Sigmoid colon (tissue), 7 donors: ENCODE results near the gene PHKB. TPM values are rescaled to one million over a fixed set of nuclear protein-coding genes. Genes with fewer than 3 reads are reported as not detected.

Experiments used
- DNase-seq: peaks from one replicate; pipeline ENCODE4 v3.0.0-alpha.2; 2019
- H3K27ac ChIP-seq, 4 donors: fragments of 200-600 bp; sonication (generic); one replicate each; pipeline ENCODE4 v1.5.1; 2016 to 2019; ENCODE audit warnings: mild to moderate bottlenecking in 1 of 4
- H3K27me3 ChIP-seq, 3 donors: fragments of 200-600 bp; sonication (generic); one replicate each; pipeline ENCODE4 v1.5.1; 2019; ENCODE audit warnings: mild to moderate bottlenecking in 1 of 3
- H3K36me3 ChIP-seq, 4 donors: fragments of 200-600 bp; sonication (generic); one replicate each; pipeline ENCODE4 v1.5.1; 2016 to 2019
- H3K4me1 ChIP-seq, 4 donors: fragments of 200-600 bp; sonication (generic); one replicate each; pipeline ENCODE4 v1.5.1; 2017 to 2019
- H3K4me3 ChIP-seq, 4 donors: fragments of 200-600 bp; sonication (generic); one replicate each; pipeline ENCODE4 v1.5.1; 2017 to 2019; ENCODE audit warnings: mild to moderate bottlenecking in 2 of 4, moderate library complexity in 1 of 4
- H3K9me3 ChIP-seq, 4 donors: fragments of 200-600 bp in 3 of 4; sonication (generic) in 3 of 4; one replicate each; pipeline versions ENCODE4 v1.5.1 to v1.6.1; 2013 to 2019
- EP300 ChIP-seq, 4 donors: sonication (generic); formaldehyde crosslinking; IDR thresholded peaks; one replicate each; pipeline ENCODE4 v1.6.1; 2017; ENCODE audit warnings: antibody characterized with exemption in 4 of 4
- POLR2A ChIP-seq, 2 donors: fragments of 450-650 bp; IDR thresholded peaks; one replicate each; pipeline ENCODE4 v1.6.1; 2016; ENCODE audit warnings: antibody characterized with exemption in 2 of 2, mild to moderate bottlenecking in 2 of 2, moderate library complexity in 2 of 2
- POLR2AphosphoS5 ChIP-seq, 4 donors: sonication (generic); formaldehyde crosslinking; IDR thresholded peaks; one replicate each; pipeline ENCODE4 v1.6.1; 2017; ENCODE audit warnings: antibody characterized with exemption in 4 of 4
- WGBS, 2 donors: extraction: QIAGEN DNeasy Blood & Tissue Kit; methylation state at CpG; one replicate each; pipeline ENCODE4 v1.1.7; 2013; 5-methylcytosine and 5-hydroxymethylcytosine counted together
- intact Hi-C: fragments of 100-400 bp; cut with DNase I; formaldehyde crosslinking; loops from one replicate; pipeline ENCODE4 v1.15.1; 2023
- polyA plus RNA-seq, 3 donors: library from polyadenylated mRNA; stranded (reverse); fragments of 200-250 nt; gene quantifications; one replicate each; pipeline ENCODE4 v1.2.3, GENCODE V29; 2013
- total RNA-seq, 4 donors: library from RNA; depleted of rRNA; stranded (reverse); fragments of >200 nt; gene quantifications; one replicate each; pipeline ENCODE4 v1.1.0, GENCODE V29; 2016
- TF ChIP-seq, protein P1 (sequence below), 4 experiments: fragments of 450-650 bp in 3 of 4; fragments of 200-600 bp in 1 of 4; IDR thresholded peaks; one replicate each; pipeline ENCODE4 v1.5.1; 2016 to 2019; ENCODE audit warnings: antibody characterized with exemption in 4 of 4, mild to moderate bottlenecking in 3 of 4, moderate library complexity in 2 of 4
- donor health status: healthy with polysubstance abuse.
- donor health status: Bipolar disorder and iron deficiency.
- donor health status: healthy.

Gene PHKB
- total and polyA plus RNA-seq, 7 donors: 24.6 to 95.6 (median 60.5) TPM

DNA sequence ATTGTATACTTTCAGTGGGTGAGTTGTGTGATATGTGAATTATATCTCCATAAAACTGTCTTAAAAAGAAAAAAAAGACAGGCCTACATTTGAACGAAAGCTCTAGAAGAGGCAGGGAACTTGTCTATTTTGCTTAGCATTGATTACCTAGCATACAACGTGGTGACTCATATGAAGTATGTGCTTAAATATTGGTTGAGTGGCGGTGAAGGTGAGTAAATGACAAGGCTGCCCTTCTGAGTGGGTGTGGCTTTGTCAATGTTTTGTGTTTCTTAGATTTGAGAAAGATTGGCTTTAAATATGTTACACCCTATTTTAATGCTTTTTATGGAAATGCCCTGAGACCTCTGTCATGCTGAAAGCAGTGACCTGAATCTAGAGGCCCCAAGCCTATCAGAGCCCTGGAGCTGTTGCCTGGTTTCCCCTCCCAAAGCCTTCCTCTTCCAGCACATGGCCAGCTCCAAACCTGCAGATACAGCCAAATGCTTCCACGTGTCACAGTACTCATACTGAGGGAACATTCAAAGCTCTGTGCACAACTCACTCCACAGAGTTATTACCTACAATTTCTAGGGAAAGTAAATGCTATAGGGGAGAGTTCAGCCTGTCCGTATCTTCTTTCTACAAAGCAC is 260.0 kb downstream of the PHKB start:
- Histone ChIP-seq H3K4me1 (no peaks in the 10 kb centered on the region), H3K27me3 (no peaks in the 10 kb centered on the region), H3K4me3 (no peak overlapping the region), H3K36me3 (no peaks in the 10 kb centered on the region), H3K27ac (no peak overlapping the region), H3K9me3 (no peaks in the 10 kb centered on the region)
- WGBS, 2 donors: 60 to 78% methylated on average over 5 of the region's 5 CpGs
- intact Hi-C loops: no loop called here
- TF ChIP-seq, protein P1, sequence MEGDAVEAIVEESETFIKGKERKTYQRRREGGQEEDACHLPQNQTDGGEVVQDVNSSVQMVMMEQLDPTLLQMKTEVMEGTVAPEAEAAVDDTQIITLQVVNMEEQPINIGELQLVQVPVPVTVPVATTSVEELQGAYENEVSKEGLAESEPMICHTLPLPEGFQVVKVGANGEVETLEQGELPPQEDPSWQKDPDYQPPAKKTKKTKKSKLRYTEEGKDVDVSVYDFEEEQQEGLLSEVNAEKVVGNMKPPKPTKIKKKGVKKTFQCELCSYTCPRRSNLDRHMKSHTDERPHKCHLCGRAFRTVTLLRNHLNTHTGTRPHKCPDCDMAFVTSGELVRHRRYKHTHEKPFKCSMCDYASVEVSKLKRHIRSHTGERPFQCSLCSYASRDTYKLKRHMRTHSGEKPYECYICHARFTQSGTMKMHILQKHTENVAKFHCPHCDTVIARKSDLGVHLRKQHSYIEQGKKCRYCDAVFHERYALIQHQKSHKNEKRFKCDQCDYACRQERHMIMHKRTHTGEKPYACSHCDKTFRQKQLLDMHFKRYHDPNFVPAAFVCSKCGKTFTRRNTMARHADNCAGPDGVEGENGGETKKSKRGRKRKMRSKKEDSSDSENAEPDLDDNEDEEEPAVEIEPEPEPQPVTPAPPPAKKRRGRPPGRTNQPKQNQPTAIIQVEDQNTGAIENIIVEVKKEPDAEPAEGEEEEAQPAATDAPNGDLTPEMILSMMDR (IDR thresholded peaks at IDR 0.05): no peak
- TF ChIP-seq POLR2A (IDR thresholded peaks at IDR 0.05): no peak
- no peak for TF ChIP-seq EP300 (IDR thresholded peaks at IDR 0.05)
- no peak for TF ChIP-seq POLR2AphosphoS5 (IDR thresholded peaks at IDR 0.05)
- no peak for DNase-seq

- Histone ChIP-seq H3K9me3 (no peaks in the 10 kb centered on the region), H3K4me3 (no peak overlapping the region), H3K36me3 (no peaks in the 10 kb centered on the region), H3K27ac (no peak overlapping the region), H3K4me1 (no peaks in the 10 kb centered on the region), H3K27me3 (no peaks in the 10 kb centered on the region)
- 95 to 97% methylated on average over 4 of the region's 4 CpGs for WGBS, 2 donors
- no peak for DNase-seq
- no peak for TF ChIP-seq POLR2AphosphoS5 (IDR thresholded peaks at IDR 0.05)
- TF ChIP-seq EP300 (IDR thresholded peaks at IDR 0.05): no peak
- TF ChIP-seq, protein P1 (IDR thresholded peaks at IDR 0.05): no peak
- intact Hi-C loops: no loop called here
Measured at GRCh38 chr16:47722046-47722445, 260.9 kb downstream of the PHKB start.

- TF ChIP-seq EP300 (IDR thresholded peaks at IDR 0.05) (no peak), POLR2AphosphoS5 (IDR thresholded peaks at IDR 0.05) (no peak), POLR2A (IDR thresholded peaks at IDR 0.05) (no peak)
- TF ChIP-seq, protein P1 (IDR thresholded peaks at IDR 0.05): no peak
- intact Hi-C loops: no loop called here
- H3K4me1 ChIP-seq: no peaks in the 10 kb centered on the region
- DNase-seq: no peak
- no peak overlapping the region for H3K4me3 ChIP-seq
- no peaks in the 10 kb centered on the region for H3K36me3 ChIP-seq
- no peaks in the 10 kb centered on the region for H3K9me3 ChIP-seq
- no peaks in the 10 kb centered on the region for H3K27me3 ChIP-seq
- WGBS, 2 donors: 81 to 84% methylated on average over 5 of the region's 5 CpGs
- H3K27ac ChIP-seq: no peak overlapping the region
Measured at GRCh38 chr16:47724115-47724785, 263.1 kb downstream of the PHKB start.

DNA sequence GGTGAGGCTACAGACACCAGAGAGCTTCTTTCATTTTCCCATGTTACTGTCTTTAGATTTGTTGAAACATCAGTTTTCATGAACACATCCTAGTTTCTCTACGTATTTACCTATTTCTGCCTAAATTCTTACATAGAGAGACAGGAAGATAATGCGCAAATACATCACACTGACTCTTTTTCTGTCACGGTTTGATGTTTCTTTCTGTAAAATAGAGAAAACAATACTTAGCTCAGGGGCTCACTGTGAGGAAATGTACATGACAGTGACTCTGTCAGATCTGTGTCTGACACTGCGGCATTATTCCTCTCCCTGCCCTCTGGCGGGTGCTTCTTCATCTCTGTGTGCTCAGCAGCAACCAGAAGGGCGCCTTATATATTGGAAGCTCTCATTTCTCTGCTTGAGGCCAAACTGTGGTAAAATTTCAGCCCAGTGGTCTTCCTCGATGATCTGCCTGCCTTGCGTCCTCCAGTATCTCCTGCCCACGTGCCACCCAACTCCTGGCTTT is 264.1 kb downstream of the PHKB start:
- no peak overlapping the region for H3K4me3 ChIP-seq
- no peak overlapping the region for H3K27ac ChIP-seq
- no peak for TF ChIP-seq POLR2AphosphoS5 (IDR thresholded peaks at IDR 0.05)
- no peak for TF ChIP-seq EP300 (IDR thresholded peaks at IDR 0.05)
- TF ChIP-seq, protein P1 (IDR thresholded peaks at IDR 0.05): no peak
- TF ChIP-seq POLR2A (IDR thresholded peaks at IDR 0.05): no peak
- no peaks in the 10 kb centered on the region for H3K36me3 ChIP-seq
- no peaks in the 10 kb centered on the region for H3K4me1 ChIP-seq
- intact Hi-C loops: no loop called here
- H3K27me3 ChIP-seq: no peaks in the 10 kb centered on the region
- DNase-seq: no peak
- no peaks in the 10 kb centered on the region for H3K9me3 ChIP-seq
- WGBS, 2 donors: 81 to 87% methylated on average over 9 of the region's 9 CpGs
